CD14-positive monocyte (primary cell): ENCODE data around the gene NTRK3. TPM values are rescaled to one million over a fixed set of nuclear protein-coding genes. Genes with fewer than 3 reads are reported as not detected.

Experiments used
- DNase-seq, 3 donors: peaks; one replicate each; pipeline ENCODE4 v3.0.0-alpha.2; 2011 to 2022
- H2AFZ ChIP-seq: 2 replicates; pipeline ENCODE4 v1.6.0; 2012; ENCODE audit warnings: mild to moderate bottlenecking, low read depth, low read length, inconsistent platforms; ENCODE audit not compliant: insufficient read depth, poor library complexity, severe bottlenecking
- H3K27ac ChIP-seq, 2 donors: 1 replicate in 1 of 2; 2 replicates in 1 of 2; pipeline ENCODE4 v1.5.1; 2012 to 2013; ENCODE audit warnings: low read length in 2 of 2, control low read depth in 1 of 2, inconsistent platforms in 1 of 2, low read depth in 1 of 2, mild to moderate bottlenecking in 1 of 2
- H3K27me3 ChIP-seq, 2 donors: one replicate each; pipeline versions ENCODE4 v1.6.0 to v1.6.1; 2011 to 2013; ENCODE audit warnings: low read length in 2 of 2; ENCODE audit not compliant: control insufficient read depth in 2 of 2, insufficient read depth in 2 of 2
- H3K36me3 ChIP-seq, 2 donors: replicated peaks in 1 of 2; 1 replicate in 1 of 2; 2 replicates in 1 of 2; pipeline versions ENCODE4 v1.5.1 to v1.6.1; 2012 to 2013; ENCODE audit warnings: low read length in 2 of 2, control low read depth in 1 of 2, inconsistent platforms in 1 of 2, mild to moderate bottlenecking in 1 of 2; ENCODE audit not compliant: insufficient read depth in 2 of 2, control insufficient read depth in 1 of 2
- H3K4me1 ChIP-seq, 2 donors: 1 replicate in 1 of 2; 2 replicates in 1 of 2; pipeline versions ENCODE4 v1.5.1 to v1.6.1; 2012 to 2013; ENCODE audit warnings: low read length in 2 of 2, control low read depth in 1 of 2, inconsistent platforms in 1 of 2, mild to moderate bottlenecking in 1 of 2, moderate library complexity in 1 of 2; ENCODE audit not compliant: insufficient read depth in 2 of 2, control insufficient read depth in 1 of 2
- H3K4me2 ChIP-seq: replicated peaks from 2 replicates; pipeline ENCODE3; 2012; ENCODE audit warnings: low read length, moderate library complexity, mild to moderate bottlenecking; ENCODE audit not compliant: poor library complexity, severe bottlenecking; ENCODE audit errors: extremely low read depth
- H3K4me3 ChIP-seq, 3 experiments: fragments of 200-600 bp in 1 of 3; sonication (generic) in 1 of 3; replicated peaks in 1 of 3; 1 replicate in 2 of 3; 2 replicates in 1 of 3; pipeline ENCODE4 v1.5.1; 2011 to 2013; ENCODE audit warnings: low read length in 3 of 3, mild to moderate bottlenecking in 3 of 3, control low read depth in 2 of 3, low read depth in 2 of 3, inconsistent platforms in 1 of 3, moderate library complexity in 1 of 3
- H3K79me2 ChIP-seq: 2 replicates; pipeline ENCODE4 v1.6.0; 2012; ENCODE audit warnings: mild to moderate bottlenecking, control low read depth, inconsistent platforms, low read length, moderate library complexity; ENCODE audit not compliant: insufficient read depth
- H3K9ac ChIP-seq: 2 replicates; pipeline ENCODE4 v1.6.0; 2017; ENCODE audit warnings: low read length, mild to moderate bottlenecking; ENCODE audit not compliant: insufficient read depth, poor library complexity, severe bottlenecking
- H3K9me3 ChIP-seq, 2 donors: replicated peaks in 1 of 2; 1 replicate in 1 of 2; 2 replicates in 1 of 2; pipeline versions ENCODE4 v1.5.1 to v1.6.1; 2012 to 2013; ENCODE audit warnings: low read length in 2 of 2, control low read depth in 1 of 2; ENCODE audit not compliant: control insufficient read depth in 1 of 2, insufficient read depth in 1 of 2
- H4K20me1 ChIP-seq: 2 replicates; pipeline ENCODE4 v1.6.0; 2012; ENCODE audit warnings: mild to moderate bottlenecking, low read length, control low read depth, moderate library complexity; ENCODE audit not compliant: insufficient read depth
- H3K27ac Mint-ChIP-seq, 7 donors: one replicate each; pipeline ENCODE4 v1.8.0; 2020; ENCODE audit warnings: mild to moderate bottlenecking in 7 of 7, mixed read lengths in 7 of 7, moderate library complexity in 6 of 7, inconsistent platforms in 2 of 7
- H3K27me3 Mint-ChIP-seq, 3 donors: one replicate each; pipeline ENCODE4 v1.8.0; 2021 to 2022; ENCODE audit warnings: low read depth in 3 of 3, mild to moderate bottlenecking in 3 of 3, mixed read lengths in 3 of 3, moderate library complexity in 3 of 3, inconsistent platforms in 1 of 3
- H3K36me3 Mint-ChIP-seq, 2 donors: one replicate each; pipeline ENCODE4 v1.8.0; 2020; ENCODE audit warnings: mixed read lengths in 2 of 2, inconsistent platforms in 1 of 2, mild to moderate bottlenecking in 1 of 2
- H3K4me1 Mint-ChIP-seq: one replicate; pipeline ENCODE4 v1.8.0; 2020; ENCODE audit warnings: mild to moderate bottlenecking, mixed read lengths
- H3K4me3 Mint-ChIP-seq, 2 donors: one replicate each; pipeline ENCODE4 v1.8.0; 2020; ENCODE audit warnings: mild to moderate bottlenecking in 2 of 2, mixed read lengths in 2 of 2, moderate library complexity in 1 of 2
- H3K9me3 Mint-ChIP-seq, 7 donors: one replicate each; pipeline ENCODE4 v1.8.0; 2020 to 2022; ENCODE audit warnings: mixed read lengths in 7 of 7, mild to moderate bottlenecking in 6 of 7, moderate library complexity in 6 of 7, inconsistent platforms in 2 of 7
- CTCF ChIP-seq: fragments of 200-600 bp; IDR thresholded peaks from one replicate; pipeline ENCODE4 v1.8.0; 2022; ENCODE audit warnings: antibody characterized with exemption, mild to moderate bottlenecking
- WGBS: methylation state at CpG from one replicate; pipeline ENCODE4 v1.1.5; 2013; ENCODE audit warnings: missing lambda C conversion rate; ENCODE audit not compliant: insufficient coverage; 5-methylcytosine and 5-hydroxymethylcytosine counted together
- intact Hi-C, 2 donors: fragments of 100-400 bp; cut with micrococcal nuclease; formaldehyde crosslinking; loops; one replicate each; pipeline versions ENCODE4 v1.15.0 to v1.15.1; 2023
- polyA plus RNA-seq, 3 donors: library from polyadenylated mRNA; depleted of rRNA in 1 of 3; unstranded in 2 of 3; stranded (reverse) in 1 of 3; fragments of 300-500 nt in 2 of 3; fragments of >200 nt in 1 of 3; fragmentation: Illumina TruSeq in 2 of 3; gene quantifications; 1 replicate in 2 of 3; 2 replicates in 1 of 3; pipeline ENCODE4 v1.2.3, GENCODE V29; 2012 to 2021

Gene NTRK3
- polyA plus RNA-seq, 3 donors = not detected

DNA sequence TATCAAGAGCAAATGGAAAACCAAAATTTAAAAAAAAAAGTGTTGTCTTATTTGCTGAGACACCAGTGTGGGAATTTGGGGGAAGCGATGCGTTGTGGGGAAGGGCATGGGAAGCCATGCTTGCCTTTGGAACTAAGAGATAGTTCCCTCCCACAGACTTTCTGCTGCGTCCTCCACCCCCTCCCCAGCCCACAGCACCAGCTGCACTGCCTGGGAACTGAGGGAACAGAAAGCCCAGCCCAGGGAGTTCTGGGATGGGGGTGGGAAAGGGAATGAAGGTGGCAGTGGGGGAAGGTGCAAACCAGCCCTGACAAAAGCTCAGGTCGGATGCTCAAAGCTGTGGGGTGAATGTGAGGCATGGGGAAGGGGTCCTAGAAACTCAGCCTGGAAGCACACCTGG is 8.1 kb upstream of the NTRK3 start:
- Histone ChIP-seq H3K27me3 (peaks cover 0 to 6% of the 10 kb centered on the region in 2 donors), H2AFZ (no peak overlapping the region), H4K20me1 (no peaks in the 10 kb centered on the region), H3K9me3 (no peaks in the 10 kb centered on the region), H3K27ac (no peak overlapping the region), H3K9ac (no peak overlapping the region), H3K36me3 (no peaks in the 10 kb centered on the region), H3K79me2 (no peaks in the 10 kb centered on the region), H3K4me2 (no peak overlapping the region), H3K4me3 (no peak overlapping the region), H3K4me1 (no peaks in the 10 kb centered on the region)
- no peak for DNase-seq
- no peak overlapping the region for H3K27ac Mint-ChIP-seq
- H3K9me3 Mint-ChIP-seq = no peaks in the 10 kb centered on the region
- H3K36me3 Mint-ChIP-seq = no peaks in the 10 kb centered on the region
- TF ChIP-seq CTCF = no peak
- H3K4me1 Mint-ChIP-seq = no peaks in the 10 kb centered on the region
- H3K27me3 Mint-ChIP-seq = peaks cover 18 to 25% (median 19%) of the 10 kb centered on the region in 3 donors
- intact Hi-C loops = no loop called here
- no CpG with 5 or more reads among the region's 4 CpGs for WGBS
- H3K4me3 Mint-ChIP-seq = no peak overlapping the region

DNA sequence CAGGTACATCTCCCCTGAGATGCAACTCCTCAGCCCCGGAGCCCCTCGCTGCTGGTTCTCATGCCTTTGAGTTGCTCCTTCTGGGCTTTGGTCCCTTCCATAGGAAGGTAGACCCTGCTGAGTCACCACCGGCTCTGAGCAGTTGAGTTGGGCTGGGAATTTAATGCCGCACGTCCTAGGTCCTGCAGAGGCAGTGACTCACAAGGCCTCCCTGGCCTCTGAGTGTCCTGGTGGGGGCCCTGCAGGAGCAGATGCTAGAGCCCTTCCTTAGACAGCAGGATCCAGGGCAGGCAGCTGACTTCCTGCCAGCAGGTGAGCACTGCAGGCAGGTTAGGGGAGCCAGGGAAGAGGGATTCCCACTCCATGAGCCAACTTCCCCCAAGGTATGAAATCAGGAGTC is 5.5 kb upstream of the NTRK3 start:
- no peak for TF ChIP-seq CTCF
- peaks cover 4% of the 10 kb centered on the region for H3K4me1 Mint-ChIP-seq
- peaks cover 39 to 47% (median 43%) of the 10 kb centered on the region in 3 donors for H3K27me3 Mint-ChIP-seq
- no peak overlapping the region for H3K4me3 Mint-ChIP-seq
- H3K9ac ChIP-seq = no peak overlapping the region
- H3K27me3 ChIP-seq = peaks cover 18 to 31% of the 10 kb centered on the region in 2 donors
- intact Hi-C loops = no loop called here
- H2AFZ ChIP-seq = no peak overlapping the region
- no peaks in the 10 kb centered on the region for H3K79me2 ChIP-seq
- H4K20me1 ChIP-seq = no peaks in the 10 kb centered on the region
- H3K4me3 ChIP-seq = no peak overlapping the region
- peaks cover 0 to 14% of the 10 kb centered on the region in 2 donors for H3K9me3 ChIP-seq
- no peaks in the 10 kb centered on the region for H3K4me1 ChIP-seq
- H3K9me3 Mint-ChIP-seq = peaks cover 0 to 12% (median 1%) of the 10 kb centered on the region in 7 donors
- DNase-seq = no peak
- H3K27ac ChIP-seq = no peak overlapping the region
- 89% methylated on average over 5 of the region's 5 CpGs for WGBS
- H3K4me2 ChIP-seq = no peak overlapping the region
- H3K36me3 Mint-ChIP-seq = peaks cover 0 to 2% of the 10 kb centered on the region in 2 donors
- H3K27ac Mint-ChIP-seq = no peak overlapping the region
- H3K36me3 ChIP-seq = no peaks in the 10 kb centered on the region
